ELR (cell line): ENCODE results near the gene MITD1.
"Not testable (repeated sequence)": the region's sequence is repeated elsewhere in the genome, so short reads cannot be mapped to it uniquely, and the experiment has no call there.

Experiments
- DNase-seq: peaks from one replicate; pipeline ENCODE4 v3.0.0-alpha.2; 2015; ENCODE audit warnings: low read depth

Gene MITD1

GRCh38 chr2:99180755-99181623 is at the start of gene MITD1, which contains the start of gene MRPL30:
Gene MITD1 (minus strand): TSS chr2:99181058. CDS start chr2:99180981, 77 bp downstream.
Gene MRPL30 (plus strand): TSS chr2:99181184. CDS start chr2:99186204, 5,020 bp downstream.
- DNase-seq: peak; percentile 97

DNA sequence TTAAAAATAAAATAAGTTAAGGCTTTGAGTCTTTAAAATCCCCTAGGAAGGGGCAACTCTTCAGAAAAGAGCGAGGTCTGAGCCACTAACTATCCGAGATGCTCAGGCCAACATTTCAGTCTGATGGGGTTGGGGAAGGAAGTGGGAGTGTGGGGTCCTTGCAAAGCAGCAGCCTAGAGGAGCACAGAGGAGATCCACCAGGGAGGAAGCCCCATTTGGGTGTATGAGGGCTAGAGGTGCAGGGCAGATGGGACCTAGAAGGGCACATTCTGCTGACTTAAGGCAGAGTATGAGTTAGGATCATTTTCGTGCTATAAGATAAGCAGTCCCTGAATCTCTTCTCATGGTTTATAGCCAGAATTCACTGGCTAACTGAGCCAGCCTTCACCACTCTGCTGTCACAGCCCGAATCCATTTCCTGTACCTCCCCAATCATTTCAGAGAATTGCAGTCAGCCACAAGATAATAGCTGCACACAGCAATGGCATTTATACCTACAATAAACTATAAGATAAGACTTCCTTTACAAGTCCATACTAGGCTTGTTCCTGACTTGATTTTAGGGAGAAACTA is 37.2 kb upstream of the MITD1 start:
- DNase-seq: no peak

DNA sequence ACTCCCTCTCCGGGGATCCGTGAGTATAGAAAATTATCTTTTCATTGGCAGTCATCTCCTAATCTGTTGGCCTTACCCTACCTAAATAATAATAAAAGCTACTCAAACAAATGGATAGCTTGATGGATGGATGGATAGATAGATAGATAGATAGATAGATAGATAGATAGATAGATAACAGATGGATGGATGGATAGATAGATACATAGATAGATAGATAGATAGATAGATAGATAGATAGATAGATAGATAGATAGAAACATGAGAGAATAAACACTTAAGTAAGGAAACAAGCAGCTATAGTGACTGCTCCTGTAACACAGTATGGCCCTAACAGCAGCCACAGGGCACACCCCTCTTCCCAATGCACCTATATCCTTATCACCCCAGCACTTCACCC is 35.2 kb upstream of the MITD1 start:
- DNase-seq: no peak

- DNase-seq: no peak
Measured at GRCh38 chr2:99205491-99205890, 24.6 kb upstream of the MITD1 start.

GRCh38 chr2:99201959-99202678 is 21.3 kb upstream of the MITD1 start:
- peak; percentile 13 for DNase-seq

DNA sequence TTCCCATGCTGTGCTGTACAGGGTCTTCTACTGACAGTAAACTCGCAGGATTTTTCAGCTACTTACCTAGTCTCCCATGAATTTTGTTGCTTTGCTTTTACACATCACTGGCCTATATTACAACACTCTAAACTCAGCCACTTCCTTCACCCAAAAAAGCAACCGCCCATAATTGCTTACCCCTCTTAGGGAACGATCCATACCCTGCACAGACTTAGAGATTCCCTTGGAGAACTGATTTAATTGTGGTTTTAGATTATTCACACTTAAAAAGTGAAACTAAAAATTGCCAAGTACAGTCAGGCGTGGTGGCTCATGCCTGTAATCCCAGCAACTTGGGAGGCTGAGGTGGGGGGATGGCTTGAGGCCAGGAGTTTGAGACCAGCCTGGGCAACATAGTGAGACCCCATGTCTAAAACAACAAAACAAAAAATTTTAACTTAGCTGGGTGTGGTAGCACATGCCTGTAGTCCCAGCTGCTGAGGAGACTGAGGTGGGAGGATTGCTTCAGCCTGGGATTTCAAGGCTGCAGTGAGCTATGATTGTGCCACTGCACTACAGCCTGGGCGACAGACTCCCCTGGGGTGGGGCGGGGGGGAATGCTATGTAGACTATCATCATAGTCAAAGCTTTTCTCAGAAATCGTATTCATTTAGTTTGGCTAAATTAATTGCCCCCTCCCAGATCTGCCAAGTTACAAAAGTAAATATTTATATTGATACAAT is 19.4 kb upstream of the MITD1 start:
- no peak for DNase-seq

GRCh38 chr2:99198103-99198841 is 17.4 kb upstream of the MITD1 start:
- DNase-seq: no peak

DNA sequence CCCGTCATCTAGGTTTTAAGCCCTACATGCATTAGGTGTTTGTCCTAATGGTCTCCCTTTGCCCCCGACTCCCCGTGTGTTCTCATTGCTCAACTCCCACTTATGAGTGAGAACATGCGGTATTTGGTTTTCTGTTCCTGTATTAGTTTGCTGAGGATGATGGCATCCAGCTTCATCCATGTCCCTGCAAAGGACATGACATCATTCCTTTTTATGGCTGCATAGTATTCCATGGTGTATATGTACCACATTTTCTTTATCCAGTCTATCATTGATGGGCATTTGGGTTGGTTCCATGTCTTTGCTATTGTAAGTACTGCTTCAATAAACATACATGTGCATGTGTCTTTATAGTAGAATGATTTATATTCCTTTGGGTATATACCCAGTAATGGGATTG is 11.5 kb upstream of the MITD1 start:
- not testable (repeated sequence) for DNase-seq

GRCh38 chr2:99190548-99190947 is 9.7 kb upstream of the MITD1 start:
- DNase-seq: peak; percentile 9

- no peak for DNase-seq
Measured at GRCh38 chr2:99188357-99188756, 7.5 kb upstream of the MITD1 start.

- no peak for DNase-seq
Measured at GRCh38 chr2:99187011-99187410, 6.2 kb upstream of the MITD1 start.

GRCh38 chr2:99184811-99185210 is 4.0 kb upstream of the MITD1 start:
- no peak for DNase-seq

GRCh38 chr2:99183025-99183424 is 2.2 kb upstream of the MITD1 start:
- DNase-seq: no peak

GRCh38 chr2:99181624-99182000 is 754 bp upstream of the MITD1 start:
- DNase-seq: peak; percentile 30

DNA sequence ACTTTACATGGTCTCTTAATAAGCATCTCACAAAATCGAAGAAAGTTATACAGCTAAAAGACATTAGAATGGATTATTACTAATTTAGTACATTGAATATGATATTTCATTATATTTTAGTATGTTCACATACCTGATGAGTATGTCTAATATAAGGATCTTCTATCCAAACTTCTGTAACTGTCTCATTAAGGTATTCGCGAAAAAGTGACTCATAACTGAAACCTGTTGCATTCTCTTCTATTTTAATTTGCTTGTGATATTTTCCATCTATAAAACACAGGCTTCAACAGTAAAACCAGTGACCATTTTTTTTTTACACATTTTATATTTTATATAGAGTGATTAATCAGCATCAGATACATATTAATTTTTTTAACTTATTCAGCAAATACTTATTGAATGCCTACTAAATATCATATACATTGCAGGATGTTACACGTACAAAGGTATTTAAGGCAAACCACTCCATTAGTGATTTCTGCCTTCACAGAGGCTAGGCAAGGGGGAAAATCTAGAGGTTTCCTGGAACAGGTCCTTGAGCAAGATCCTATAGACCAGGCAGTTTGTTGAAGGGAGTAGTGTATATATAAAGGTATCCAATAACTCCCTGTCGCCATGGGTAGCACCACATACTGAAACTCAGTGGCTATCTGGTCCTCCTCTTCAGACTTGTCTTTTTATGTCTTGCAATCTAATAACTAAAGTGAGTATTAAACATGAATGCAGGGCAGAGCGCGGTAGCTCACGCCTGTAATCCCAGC is 9.3 kb downstream of the MITD1 start:
- DNase-seq: no peak

DNA sequence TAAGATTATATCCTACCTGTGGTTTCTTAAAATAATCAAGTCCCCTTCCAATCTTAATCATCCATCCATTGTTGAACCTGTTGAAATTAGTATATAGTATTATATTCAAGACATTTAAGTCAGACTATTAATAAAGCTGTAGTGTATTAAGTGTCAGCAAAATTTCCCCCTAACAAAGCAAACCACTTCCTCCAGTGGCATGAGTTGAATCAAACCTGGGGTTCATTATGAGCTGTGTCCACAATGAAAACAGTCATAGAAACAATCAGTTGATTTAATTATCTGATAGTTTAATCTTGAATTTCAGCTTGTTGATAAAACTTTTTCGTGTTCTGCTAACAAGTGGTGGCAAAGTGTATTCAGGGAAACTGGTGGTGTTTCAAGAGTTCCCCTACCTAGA is 11.3 kb downstream of the MITD1 start:
- no peak for DNase-seq

GRCh38 chr2:99166218-99166617 is 14.6 kb downstream of the MITD1 start:
- no peak for DNase-seq

- DNase-seq: no peak
Measured at GRCh38 chr2:99159594-99159993, 21.3 kb downstream of the MITD1 start.

DNA sequence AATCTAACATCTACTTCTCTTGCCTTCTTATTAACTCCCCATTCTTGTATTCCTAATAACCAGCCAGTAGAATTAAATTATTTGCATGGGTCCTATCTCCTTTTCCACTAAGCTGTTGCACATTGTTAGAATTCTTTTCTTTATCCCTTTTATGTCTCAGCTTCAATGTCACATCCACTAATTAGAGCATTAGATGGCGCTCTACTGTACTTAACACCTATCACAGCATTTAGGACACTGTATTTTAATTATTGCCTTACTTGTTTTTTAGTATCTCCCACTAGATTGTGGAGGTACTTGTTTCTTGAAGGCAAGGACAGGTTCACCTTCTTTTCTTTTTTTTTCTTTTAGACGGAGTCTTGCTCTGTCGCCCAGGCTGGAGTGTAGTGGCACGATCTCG is 22.3 kb downstream of the MITD1 start:
- DNase-seq: no peak

DNA sequence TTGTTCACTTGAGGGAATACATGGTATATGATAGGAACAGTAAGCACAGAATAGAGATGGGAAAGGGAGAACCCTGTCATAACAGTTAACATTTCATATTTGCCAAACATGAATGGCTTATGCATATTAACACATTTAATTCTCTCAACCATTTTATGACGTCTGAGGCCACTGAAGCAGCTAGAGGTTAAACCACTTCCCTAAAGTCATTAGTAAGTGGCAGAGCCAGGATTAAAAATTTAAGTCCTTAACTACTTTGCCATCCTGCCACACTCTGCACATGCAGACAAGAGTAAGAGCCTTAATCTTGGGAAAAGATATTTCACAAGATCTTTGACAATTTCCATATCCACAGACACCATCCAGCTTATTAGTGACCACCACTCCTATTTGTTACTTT is 24.0 kb downstream of the MITD1 start:
- no peak for DNase-seq
